HG02642 (cell line): ENCODE data around the gene NTSR1.

Experiments
- ATAC-seq: cut with Tn5 transposase; IDR thresholded peaks from one replicate; pipeline ENCODE4 v1.9.1; 2021; ENCODE audit warnings: mild to moderate bottlenecking; ENCODE audit not compliant: unreplicated experiment, poor library complexity

The NTSR1 gene

DNA sequence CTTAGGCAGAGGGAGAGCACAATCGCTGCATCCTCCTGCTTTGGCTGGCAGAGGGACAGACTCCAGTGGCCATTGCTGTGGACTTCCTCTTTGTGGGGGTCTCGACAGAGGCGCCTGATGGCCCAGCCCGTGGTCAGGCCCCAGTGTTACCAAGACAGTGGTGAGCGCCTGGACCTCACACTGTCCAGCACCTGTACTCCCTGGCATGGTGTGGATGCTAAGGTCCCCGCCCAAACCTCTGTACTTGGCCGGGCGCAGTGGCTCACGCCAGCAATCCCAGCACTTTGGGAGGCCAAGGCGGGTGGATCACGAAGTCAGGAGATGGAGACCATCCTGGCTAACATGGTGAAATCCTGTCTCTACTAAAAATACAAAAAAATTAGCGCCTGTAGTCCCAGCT is 2.3 kb upstream of the NTSR1 start:
- ATAC-seq, result no peak

GRCh38 chr20:62706857-62707256 is 1.8 kb upstream of the NTSR1 start:
- no peak for ATAC-seq

GRCh38 chr20:62707276-62707920 is 1.2 kb upstream of the NTSR1 start:
- ATAC-seq, result no peak

DNA sequence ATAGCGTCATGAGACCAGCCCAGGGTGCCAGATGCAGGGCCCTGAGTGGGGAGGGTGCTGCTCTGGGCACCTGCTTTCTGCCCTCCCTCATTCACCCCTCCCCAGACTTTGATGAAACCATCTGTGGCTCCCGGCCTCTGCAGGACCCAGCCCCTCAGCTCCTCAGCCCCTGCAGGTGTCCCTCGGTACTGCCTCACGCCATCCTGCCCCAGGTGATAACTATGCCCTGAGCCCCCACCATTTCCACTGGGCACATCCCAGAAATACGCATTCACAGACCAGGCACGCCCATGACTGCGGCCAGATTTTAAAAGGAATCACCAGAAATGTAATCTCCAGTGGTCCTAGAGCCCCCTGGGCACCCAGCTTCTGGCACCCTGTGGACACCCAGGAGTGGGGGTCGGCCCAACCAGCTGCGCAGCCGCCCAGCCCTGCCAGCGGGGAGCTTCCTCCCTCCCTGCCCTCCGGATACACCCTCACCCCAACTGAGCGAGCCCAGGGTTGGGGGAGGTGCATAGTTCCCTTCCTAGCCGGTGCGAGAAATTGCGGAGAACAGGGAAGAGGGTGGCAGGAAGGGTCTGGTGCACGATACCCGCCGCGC is 615 bp upstream of the NTSR1 start:
- ATAC-seq, result no peak

GRCh38 chr20:62709537-62709905 is 885 bp downstream of the NTSR1 start:
- no peak for ATAC-seq

- ATAC-seq, result no peak
These were observed 1.7 kb downstream of the NTSR1 start for GRCh38 chr20:62710221-62710885.

GRCh38 chr20:62710886-62711702 is 2.5 kb downstream of the NTSR1 start:
- no peak for ATAC-seq

DNA sequence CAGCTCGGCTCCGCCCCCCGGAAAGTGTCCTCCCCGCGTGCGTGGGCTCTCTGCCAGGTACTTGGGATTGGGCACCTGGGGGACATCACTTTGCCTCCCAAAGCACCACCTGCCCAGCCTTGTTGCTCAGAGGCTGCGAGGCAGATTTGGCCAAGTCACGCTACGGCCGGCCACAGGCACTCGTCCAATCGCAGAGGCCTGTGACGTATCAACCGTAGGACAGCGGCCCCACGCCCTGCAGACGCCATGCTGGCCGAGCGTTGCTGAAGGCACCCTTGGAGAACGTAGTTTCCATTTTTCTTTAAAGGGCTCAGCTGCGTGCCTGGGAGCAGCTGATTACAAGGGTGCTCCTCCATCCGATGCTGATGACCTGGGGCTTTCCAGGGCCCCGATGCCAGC is 3.1 kb downstream of the NTSR1 start:
- no peak for ATAC-seq

GRCh38 chr20:62712606-62713005 is 4.0 kb downstream of the NTSR1 start:
- ATAC-seq, result no peak

DNA sequence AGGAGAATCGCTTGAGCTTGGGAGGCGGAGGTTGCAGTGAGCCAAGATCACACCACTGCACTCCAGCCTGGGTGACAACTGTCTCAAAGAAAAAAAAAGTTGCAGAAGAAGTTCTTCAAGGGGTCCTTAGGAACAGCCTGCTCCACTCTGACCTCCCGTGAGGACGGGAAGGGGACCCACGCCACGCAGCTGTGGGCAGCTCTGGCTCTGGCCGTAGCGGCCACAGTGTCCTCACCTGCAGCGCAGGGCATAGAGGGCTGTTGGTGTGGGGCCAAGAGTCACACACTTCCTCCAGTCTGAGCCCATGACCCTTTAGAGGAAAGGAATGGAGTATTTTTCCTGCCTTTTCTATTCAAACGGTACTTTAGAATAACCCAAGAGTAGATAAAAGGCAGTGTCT is 5.4 kb downstream of the NTSR1 start:
- no peak for ATAC-seq

DNA sequence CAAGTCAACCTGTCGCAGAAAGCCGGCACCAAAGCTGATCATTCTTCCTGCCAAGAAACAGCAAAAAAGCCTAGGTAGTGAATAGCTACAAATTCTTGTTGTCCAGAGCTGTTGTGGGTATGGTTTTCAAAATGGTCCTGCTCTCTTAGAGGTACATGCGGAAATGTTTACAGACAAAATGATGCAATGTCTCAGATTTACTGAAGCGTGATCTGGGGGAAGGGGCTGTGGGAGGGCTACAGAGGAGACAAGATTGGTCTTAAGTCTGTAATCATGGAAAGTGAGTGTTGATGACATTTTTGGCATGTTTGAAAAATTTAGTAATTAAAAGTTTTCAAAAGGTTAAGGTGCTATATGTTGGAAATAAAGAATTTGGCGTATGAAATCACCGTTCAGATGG is 6.2 kb downstream of the NTSR1 start:
- ATAC-seq, result no peak

GRCh38 chr20:62715201-62715600 is 6.6 kb downstream of the NTSR1 start:
- no peak for ATAC-seq

DNA sequence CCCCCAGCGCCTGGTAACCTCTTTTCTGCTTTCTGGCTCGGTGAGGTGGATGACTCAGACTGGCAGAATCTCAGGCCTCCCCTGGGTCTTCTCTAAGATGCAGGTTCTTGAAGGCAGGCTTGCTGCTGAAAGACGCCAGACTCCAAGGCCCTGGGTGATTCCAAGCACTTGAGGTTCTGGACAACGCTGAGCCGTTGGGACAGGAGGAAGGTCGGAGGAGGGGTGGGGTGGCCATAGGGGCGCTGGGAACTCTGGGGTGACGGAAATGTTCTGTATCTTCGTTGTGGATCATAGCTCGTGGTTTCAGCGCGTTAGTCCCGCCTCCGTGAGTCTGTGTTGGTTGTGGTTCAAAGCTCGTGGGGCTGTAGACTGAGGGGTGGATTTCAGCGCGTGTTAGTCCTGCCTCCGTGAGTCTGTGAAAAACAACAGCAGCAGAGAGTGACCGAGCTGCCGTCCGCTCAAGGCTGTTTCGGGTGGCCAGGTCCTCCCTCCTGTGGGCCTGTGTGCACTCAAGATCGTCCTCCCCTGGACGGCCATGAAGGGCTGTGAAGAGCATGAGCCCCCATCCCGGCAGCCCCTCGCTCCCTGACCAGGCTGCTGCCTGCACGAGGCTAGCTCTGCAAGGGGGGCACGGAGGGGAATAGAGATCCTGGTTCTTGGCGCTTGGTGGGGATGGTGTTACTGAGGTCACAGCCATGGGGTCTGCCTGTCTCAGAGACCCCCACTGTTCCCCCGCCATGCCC is 7.7 kb downstream of the NTSR1 start:
- ATAC-seq, result no peak

GRCh38 chr20:62716941-62717310 is 8.3 kb downstream of the NTSR1 start:
- no peak for ATAC-seq

- no peak for ATAC-seq
These were observed 9.3 kb downstream of the NTSR1 start for GRCh38 chr20:62717933-62718332.

- ATAC-seq, result no peak
These were observed 9.9 kb downstream of the NTSR1 start for GRCh38 chr20:62718546-62718945.

- ATAC-seq, result no peak
These were observed 10.8 kb downstream of the NTSR1 start for GRCh38 chr20:62719250-62719935.

- ATAC-seq, result no peak
These were observed 13.1 kb downstream of the NTSR1 start for GRCh38 chr20:62721511-62722370.

DNA sequence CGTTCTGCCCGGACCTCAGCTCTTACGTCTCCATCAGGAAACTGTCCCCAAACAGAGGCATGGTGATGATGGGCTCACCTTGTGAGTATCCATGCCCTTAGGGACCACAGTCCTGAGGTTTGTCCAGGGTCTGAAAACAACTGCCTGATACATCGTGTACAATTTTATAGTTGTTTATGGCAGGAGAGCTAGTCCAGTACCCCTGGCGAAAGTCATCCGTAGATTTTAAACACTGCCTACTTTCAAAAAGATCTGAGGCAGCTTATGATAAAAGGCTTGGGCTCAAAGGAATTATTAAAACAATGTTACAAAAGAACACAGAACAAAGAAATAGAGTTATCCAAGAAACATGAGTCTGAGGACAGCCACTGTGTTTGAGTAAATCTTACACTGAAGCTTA is 14.0 kb downstream of the NTSR1 start:
- no peak for ATAC-seq
